A673 (cell line): ENCODE measurements around the gene ATXN2. TPM values are rescaled to one million over a fixed set of nuclear protein-coding genes. Genes with fewer than 3 reads are reported as not detected.

Source experiments
- BruUV-seq: library from RNA; stranded (reverse); fragments of 400-500 nt; replicated peaks from 2 replicates; lab custom pipeline; 2021; lab: Mats Ljungman, UMichigan
- CTCF ChIA-PET: fragments of 300-600 bp; sonication (Branson Sonifier 250); formaldehyde crosslinking; loops from one replicate; lab custom pipeline; 2022; ENCODE audit warnings: antibody characterized with exemption; lab: Charles Lee
- POLR2A ChIA-PET: fragments of 300-600 bp; sonication (Branson Sonifier 250); formaldehyde crosslinking; loops from one replicate; lab custom pipeline; 2022; ENCODE audit warnings: antibody characterized with exemption; ENCODE audit not compliant: low non-redundant PET; lab: Charles Lee
- DNase-seq: peaks from one replicate; pipeline ENCODE4 v3.0.0-alpha.2; 2015; ENCODE audit warnings: low spot score
- H3K27ac ChIP-seq: fragments of 200-600 bp; sonication (generic); 2 replicates; pipeline ENCODE4 v1.5.1; 2016; ENCODE audit warnings: mixed run types, low read depth, mild to moderate bottlenecking, mixed read lengths, antibody characterized with exemption, low read length; ENCODE audit not compliant: poor library complexity, severe bottlenecking
- H3K27me3 ChIP-seq: fragments of 200-600 bp; sonication (generic); replicated peaks from 2 replicates; pipeline ENCODE4 v1.6.1; 2017; ENCODE audit warnings: mixed run types, low read depth, mild to moderate bottlenecking, mixed read lengths, antibody characterized with exemption, low read length; ENCODE audit not compliant: insufficient read depth, poor library complexity
- H3K36me3 ChIP-seq: fragments of 200-600 bp; sonication (generic); 2 replicates; pipeline ENCODE4 v1.6.1; 2016; ENCODE audit warnings: mixed run types, mild to moderate bottlenecking, mixed read lengths, antibody characterized with exemption, low read length; ENCODE audit not compliant: insufficient read depth, poor library complexity, severe bottlenecking
- H3K4me1 ChIP-seq: fragments of 200-600 bp; sonication (generic); 2 replicates; pipeline ENCODE4 v1.6.1; 2017; ENCODE audit warnings: mixed run types, mild to moderate bottlenecking, mixed read lengths, antibody characterized with exemption, low read length; ENCODE audit not compliant: insufficient read depth, poor library complexity, severe bottlenecking
- H3K4me3 ChIP-seq: fragments of 200-600 bp; sonication (generic); 2 replicates; pipeline ENCODE4 v1.5.1; 2016; ENCODE audit warnings: low read depth, mixed run types, mild to moderate bottlenecking, mixed read lengths, low read length; ENCODE audit not compliant: poor library complexity, severe bottlenecking
- H3K9me3 ChIP-seq: fragments of 200-600 bp; sonication (generic); 2 replicates; pipeline ENCODE4 v1.6.1; 2016; ENCODE audit warnings: mixed run types, low read depth, mild to moderate bottlenecking, mixed read lengths, antibody characterized with exemption, low read length; ENCODE audit not compliant: poor library complexity, severe bottlenecking
- CTCF ChIP-seq: fragments of 300-800, 200-600 bp; sonication (generic); conservative IDR thresholded peaks from 2 replicates; pipeline ENCODE4 v1.5.1; 2017; ENCODE audit warnings: low read depth, mild to moderate bottlenecking, antibody characterized with exemption, low read length, moderate library complexity, mixed read lengths
- EZH2 ChIP-seq: fragments of 200-600 bp; sonication (generic); IDR thresholded peaks from 2 replicates; pipeline ENCODE4 v1.6.1; 2017; ENCODE audit warnings: borderline replicate concordance, low read depth, mild to moderate bottlenecking, mixed read lengths, antibody characterized with exemption, low read length; ENCODE audit not compliant: poor library complexity, severe bottlenecking
- intact Hi-C: fragments of 100-400 bp; cut with micrococcal nuclease; formaldehyde crosslinking; loops from one replicate; pipeline ENCODE4 v1.10.0; 2022; ENCODE audit not compliant: unreplicated experiment
- total RNA-seq: library from RNA; stranded (reverse); gene quantifications from 2 replicates; pipeline ENCODE4 v1.2.3, GENCODE V29; 2021

The ATXN2 gene
- total RNA-seq, 1 experiment from 2014 or later = 94.4 TPM

- TSS peak; percentile 37 for BruUV-seq
- Histone ChIP-seq H3K9me3 (no peaks in the 10 kb centered on the region), H3K4me1 (no peaks in the 10 kb centered on the region), H3K4me3 (no peak overlapping the region), H3K36me3 (peaks cover 35% of the 10 kb centered on the region), H3K27ac (peak overlapping the region; percentile 21), H3K27me3 (no peaks in the 10 kb centered on the region)
- ChIA-PET CTCF (no interaction called here), POLR2A (no interaction called here)
- no peak for DNase-seq
- no peak for TF ChIP-seq CTCF
- no peak for TF ChIP-seq EZH2
- intact Hi-C loops = no loop called here
Measured at GRCh38 chr12:111642681-111643426, 43.7 kb upstream of the ATXN2 start.

GRCh38 chr12:111640506-111640905 is 41.4 kb upstream of the ATXN2 start:
- Histone ChIP-seq H3K27me3 (no peaks in the 10 kb centered on the region), H3K36me3 (peaks cover 22% of the 10 kb centered on the region), H3K4me1 (peaks cover 22% of the 10 kb centered on the region), H3K4me3 (no peak overlapping the region), H3K9me3 (no peaks in the 10 kb centered on the region), H3K27ac (no peak overlapping the region)
- BruUV-seq = no TSS peak
- POLR2A ChIA-PET = no interaction called here
- intact Hi-C loops = no loop called here
- no peak for DNase-seq
- CTCF ChIA-PET = no interaction called here
- no peak for TF ChIP-seq CTCF
- TF ChIP-seq EZH2 = no peak

GRCh38 chr12:111638556-111638955 is 39.4 kb upstream of the ATXN2 start:
- Histone ChIP-seq H3K9me3 (no peaks in the 10 kb centered on the region), H3K27me3 (no peaks in the 10 kb centered on the region), H3K4me1 (peaks cover 25% of the 10 kb centered on the region), H3K36me3 (peaks cover 9% of the 10 kb centered on the region), H3K27ac (no peak overlapping the region), H3K4me3 (no peak overlapping the region)
- ChIA-PET POLR2A (no interaction called here), CTCF (no interaction called here)
- no peak for DNase-seq
- BruUV-seq = no TSS peak
- no peak for TF ChIP-seq EZH2
- TF ChIP-seq CTCF = no peak
- intact Hi-C loops = no loop called here
